ENCODE measurements around the gene FOXP1.

FOXP1 gene

GRCh38 chr3:71398157-71398836, 185.2 kb downstream of the FOXP1 start:
- no peaks in the 10 kb centered on the region for H3K27me3 ChIP-seq (ENCODE audit: control insufficient read depth in 1 of 2, insufficient read depth in 2 of 2, low read length in 2 of 2)
- no peak overlapping the region for H3K27ac ChIP-seq (ENCODE audit: low read depth, low read length)

DNA sequence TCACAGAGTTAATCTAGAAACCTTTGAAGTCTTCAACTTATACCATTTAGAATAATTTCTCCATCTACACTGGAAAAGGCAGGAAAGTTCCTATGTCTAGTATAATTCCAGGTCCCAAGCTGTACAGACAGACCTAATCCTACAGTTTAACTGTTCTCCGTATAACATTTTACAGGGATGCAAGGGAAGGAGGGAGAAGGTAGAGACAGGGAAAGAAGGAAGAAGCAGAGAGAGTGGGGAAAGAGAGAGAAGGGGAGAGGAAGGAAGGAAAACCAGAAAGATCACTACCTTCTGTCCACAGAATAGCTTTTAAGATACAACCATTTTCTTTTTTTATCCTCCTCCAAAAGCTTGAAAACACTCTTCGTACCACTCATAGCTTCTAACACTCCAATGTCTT, 185.8 kb downstream of the FOXP1 start:
- Histone ChIP-seq H3K9me3 (ENCODE audit: low read length) (no peaks in the 10 kb centered on the region), H3K9ac (ENCODE audit: low read length) (no peak overlapping the region), H3K36me3 (ENCODE audit: insufficient read depth, low read length) (no peaks in the 10 kb centered on the region), H3K27me3 (ENCODE audit: control insufficient read depth in 1 of 2, insufficient read depth in 2 of 2, low read length in 2 of 2) (no peaks in the 10 kb centered on the region), H3K4me3 (ENCODE audit: low read depth in 1 of 2, low read length in 2 of 2) (no peak overlapping the region), H3K27ac (ENCODE audit: low read depth, low read length) (no peak overlapping the region), H3K4me1 (ENCODE audit: insufficient read depth, low read length) (peaks cover 30% of the 10 kb centered on the region)

More at GRCh38 chr3:71398157-71398836, 185.2 kb downstream of the FOXP1 start:
- no peaks in the 10 kb centered on the region for H3K9me3 ChIP-seq (ENCODE audit: low read length)
- H3K4me3 ChIP-seq (ENCODE audit: low read depth in 1 of 2, low read length in 2 of 2) = no peak overlapping the region
- H3K4me1 ChIP-seq (ENCODE audit: insufficient read depth, low read length) = peaks cover 30% of the 10 kb centered on the region
- no peaks in the 10 kb centered on the region for H3K36me3 ChIP-seq (ENCODE audit: insufficient read depth, low read length)
- no peak overlapping the region for H3K9ac ChIP-seq (ENCODE audit: low read length)

- H3K36me3 ChIP-seq (ENCODE audit: insufficient read depth, low read length) = no peaks in the 10 kb centered on the region
- no peak overlapping the region for H3K9ac ChIP-seq (ENCODE audit: low read length)
- H3K4me1 ChIP-seq (ENCODE audit: insufficient read depth, low read length) = peaks cover 36% of the 10 kb centered on the region
- H3K4me3 ChIP-seq (ENCODE audit: low read depth in 1 of 2, low read length in 2 of 2) = no peak overlapping the region
- H3K27me3 ChIP-seq (ENCODE audit: control insufficient read depth in 1 of 2, insufficient read depth in 2 of 2, low read length in 2 of 2) = no peaks in the 10 kb centered on the region
- H3K27ac ChIP-seq (ENCODE audit: low read depth, low read length) = no peak overlapping the region
- no peaks in the 10 kb centered on the region for H3K9me3 ChIP-seq (ENCODE audit: low read length)
Observed at GRCh38 chr3:71397046-71397445, 186.5 kb downstream of the FOXP1 start.

DNA sequence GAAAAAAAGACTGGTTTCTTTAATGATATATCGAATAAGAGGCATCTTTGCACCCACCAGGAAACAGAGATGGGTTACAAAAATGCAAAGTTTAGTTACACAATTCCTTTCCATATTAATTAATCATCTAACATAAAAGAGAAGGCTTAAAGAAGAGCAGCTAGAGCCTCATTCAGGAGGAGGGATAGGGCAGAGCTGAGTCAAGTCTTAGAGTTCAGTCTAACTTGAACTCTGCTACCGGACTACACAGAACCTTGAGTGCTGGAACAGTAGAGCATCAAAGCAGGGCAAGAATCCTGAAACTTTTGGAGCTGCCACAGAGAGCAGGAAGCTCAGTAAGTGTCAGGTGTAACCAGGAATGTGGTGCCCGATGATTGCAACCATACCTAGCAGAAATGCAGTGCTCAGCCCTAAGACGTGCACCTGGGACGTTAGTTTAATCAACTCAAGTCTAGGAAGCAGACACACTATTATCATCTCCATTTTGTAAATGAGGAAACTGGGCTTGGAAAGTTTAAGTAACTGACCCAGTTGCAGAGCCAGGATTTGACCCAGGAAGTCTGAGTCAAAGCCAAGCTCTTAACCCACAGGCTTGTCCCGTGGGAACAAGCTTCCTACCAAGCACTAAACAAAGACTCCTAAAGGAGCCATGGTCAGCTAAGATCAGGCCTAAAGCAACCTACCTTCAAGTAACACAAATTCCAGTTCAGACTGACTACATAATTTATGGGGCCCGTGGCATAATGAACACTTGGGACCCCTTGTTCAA, 187.4 kb downstream of the FOXP1 start:
- Histone ChIP-seq H3K27me3 (ENCODE audit: control insufficient read depth in 1 of 2, insufficient read depth in 2 of 2, low read length in 2 of 2) (no peaks in the 10 kb centered on the region), H3K9me3 (ENCODE audit: low read length) (no peaks in the 10 kb centered on the region), H3K9ac (ENCODE audit: low read length) (no peak overlapping the region), H3K27ac (ENCODE audit: low read depth, low read length) (no peak overlapping the region), H3K4me1 (ENCODE audit: insufficient read depth, low read length) (peaks cover 42% of the 10 kb centered on the region), H3K4me3 (ENCODE audit: low read depth in 1 of 2, low read length in 2 of 2) (no peak overlapping the region), H3K36me3 (ENCODE audit: insufficient read depth, low read length) (no peaks in the 10 kb centered on the region)

GRCh38 chr3:71395470-71395869, 188.1 kb downstream of the FOXP1 start:
- H3K4me1 ChIP-seq (ENCODE audit: insufficient read depth, low read length) = peaks cover 46% of the 10 kb centered on the region
- no peaks in the 10 kb centered on the region for H3K36me3 ChIP-seq (ENCODE audit: insufficient read depth, low read length)
- H3K27me3 ChIP-seq (ENCODE audit: control insufficient read depth in 1 of 2, insufficient read depth in 2 of 2, low read length in 2 of 2) = no peaks in the 10 kb centered on the region
- no peak overlapping the region for H3K9ac ChIP-seq (ENCODE audit: low read length)
- H3K4me3 ChIP-seq (ENCODE audit: low read depth in 1 of 2, low read length in 2 of 2) = no peak overlapping the region
- no peaks in the 10 kb centered on the region for H3K9me3 ChIP-seq (ENCODE audit: low read length)
- no peak overlapping the region for H3K27ac ChIP-seq (ENCODE audit: low read depth, low read length)

GRCh38 chr3:71393745-71394144, 189.8 kb downstream of the FOXP1 start:
- Histone ChIP-seq H3K27ac (ENCODE audit: low read depth, low read length) (no peak overlapping the region), H3K27me3 (ENCODE audit: control insufficient read depth in 1 of 2, insufficient read depth in 2 of 2, low read length in 2 of 2) (no peaks in the 10 kb centered on the region), H3K4me3 (ENCODE audit: low read depth in 1 of 2, low read length in 2 of 2) (no peak overlapping the region), H3K36me3 (ENCODE audit: insufficient read depth, low read length) (no peaks in the 10 kb centered on the region), H3K4me1 (ENCODE audit: insufficient read depth, low read length) (peaks cover 58% of the 10 kb centered on the region), H3K9ac (ENCODE audit: low read length) (no peak overlapping the region), H3K9me3 (ENCODE audit: low read length) (no peaks in the 10 kb centered on the region)

GRCh38 chr3:71393093-71393492, 190.4 kb downstream of the FOXP1 start:
- no peaks in the 10 kb centered on the region for H3K36me3 ChIP-seq (ENCODE audit: insufficient read depth, low read length)
- H3K4me3 ChIP-seq (ENCODE audit: low read depth in 1 of 2, low read length in 2 of 2) = no peak overlapping the region
- H3K4me1 ChIP-seq (ENCODE audit: insufficient read depth, low read length) = peaks cover 58% of the 10 kb centered on the region
- H3K27ac ChIP-seq (ENCODE audit: low read depth, low read length) = no peak overlapping the region
- no peaks in the 10 kb centered on the region for H3K9me3 ChIP-seq (ENCODE audit: low read length)
- H3K9ac ChIP-seq (ENCODE audit: low read length) = no peak overlapping the region
- no peaks in the 10 kb centered on the region for H3K27me3 ChIP-seq (ENCODE audit: control insufficient read depth in 1 of 2, insufficient read depth in 2 of 2, low read length in 2 of 2)

GRCh38 chr3:71392251-71392650, 191.3 kb downstream of the FOXP1 start:
- Histone ChIP-seq H3K27ac (ENCODE audit: low read depth, low read length) (no peak overlapping the region), H3K4me3 (ENCODE audit: low read depth in 1 of 2, low read length in 2 of 2) (no peak overlapping the region), H3K27me3 (ENCODE audit: control insufficient read depth in 1 of 2, insufficient read depth in 2 of 2, low read length in 2 of 2) (no peaks in the 10 kb centered on the region), H3K9ac (ENCODE audit: low read length) (no peak overlapping the region), H3K9me3 (ENCODE audit: low read length) (no peaks in the 10 kb centered on the region), H3K36me3 (ENCODE audit: insufficient read depth, low read length) (no peaks in the 10 kb centered on the region), H3K4me1 (ENCODE audit: insufficient read depth, low read length) (peaks cover 53% of the 10 kb centered on the region)

GRCh38 chr3:71391361-71391760, 192.2 kb downstream of the FOXP1 start:
- H3K9me3 ChIP-seq (ENCODE audit: low read length) = no peaks in the 10 kb centered on the region
- H3K27ac ChIP-seq (ENCODE audit: low read depth, low read length) = no peak overlapping the region
- no peaks in the 10 kb centered on the region for H3K36me3 ChIP-seq (ENCODE audit: insufficient read depth, low read length)
- no peak overlapping the region for H3K9ac ChIP-seq (ENCODE audit: low read length)
- H3K4me3 ChIP-seq (ENCODE audit: low read depth in 1 of 2, low read length in 2 of 2) = no peak overlapping the region
- no peaks in the 10 kb centered on the region for H3K27me3 ChIP-seq (ENCODE audit: control insufficient read depth in 1 of 2, insufficient read depth in 2 of 2, low read length in 2 of 2)
- peaks cover 49% of the 10 kb centered on the region for H3K4me1 ChIP-seq (ENCODE audit: insufficient read depth, low read length)

GRCh38 chr3:71389911-71390573, 193.5 kb downstream of the FOXP1 start:
- peak overlapping the region in 1 of 2 donors; percentile 25 for H3K4me3 ChIP-seq (ENCODE audit: low read depth in 1 of 2, low read length in 2 of 2)
- no peaks in the 10 kb centered on the region for H3K9me3 ChIP-seq (ENCODE audit: low read length)
- H3K36me3 ChIP-seq (ENCODE audit: insufficient read depth, low read length) = no peaks in the 10 kb centered on the region
- H3K27me3 ChIP-seq (ENCODE audit: control insufficient read depth in 1 of 2, insufficient read depth in 2 of 2, low read length in 2 of 2) = no peaks in the 10 kb centered on the region
- peaks cover 52% of the 10 kb centered on the region for H3K4me1 ChIP-seq (ENCODE audit: insufficient read depth, low read length)
- no peak overlapping the region for H3K27ac ChIP-seq (ENCODE audit: low read depth, low read length)
- H3K9ac ChIP-seq (ENCODE audit: low read length) = no peak overlapping the region

- Histone ChIP-seq H3K9ac (ENCODE audit: low read length) (no peak overlapping the region), H3K27ac (ENCODE audit: low read depth, low read length) (no peak overlapping the region), H3K27me3 (ENCODE audit: control insufficient read depth in 1 of 2, insufficient read depth in 2 of 2, low read length in 2 of 2) (no peaks in the 10 kb centered on the region), H3K4me3 (ENCODE audit: low read depth in 1 of 2, low read length in 2 of 2) (no peak overlapping the region), H3K4me1 (ENCODE audit: insufficient read depth, low read length) (peaks cover 60% of the 10 kb centered on the region), H3K36me3 (ENCODE audit: insufficient read depth, low read length) (no peaks in the 10 kb centered on the region), H3K9me3 (ENCODE audit: low read length) (no peaks in the 10 kb centered on the region)
Observed at GRCh38 chr3:71389191-71389590, 194.3 kb downstream of the FOXP1 start.
